Activated T-helper 1 cell treated with Interleukin-2 at 50 U/mL for 16 hours (primary cell): ENCODE results near the gene ANAPC2.

Experiments used
- DNase-seq: peaks from one replicate; pipeline ENCODE4 v3.0.0-alpha.2; 2020; ENCODE audit warnings: low read depth

ANAPC2 gene

DNA sequence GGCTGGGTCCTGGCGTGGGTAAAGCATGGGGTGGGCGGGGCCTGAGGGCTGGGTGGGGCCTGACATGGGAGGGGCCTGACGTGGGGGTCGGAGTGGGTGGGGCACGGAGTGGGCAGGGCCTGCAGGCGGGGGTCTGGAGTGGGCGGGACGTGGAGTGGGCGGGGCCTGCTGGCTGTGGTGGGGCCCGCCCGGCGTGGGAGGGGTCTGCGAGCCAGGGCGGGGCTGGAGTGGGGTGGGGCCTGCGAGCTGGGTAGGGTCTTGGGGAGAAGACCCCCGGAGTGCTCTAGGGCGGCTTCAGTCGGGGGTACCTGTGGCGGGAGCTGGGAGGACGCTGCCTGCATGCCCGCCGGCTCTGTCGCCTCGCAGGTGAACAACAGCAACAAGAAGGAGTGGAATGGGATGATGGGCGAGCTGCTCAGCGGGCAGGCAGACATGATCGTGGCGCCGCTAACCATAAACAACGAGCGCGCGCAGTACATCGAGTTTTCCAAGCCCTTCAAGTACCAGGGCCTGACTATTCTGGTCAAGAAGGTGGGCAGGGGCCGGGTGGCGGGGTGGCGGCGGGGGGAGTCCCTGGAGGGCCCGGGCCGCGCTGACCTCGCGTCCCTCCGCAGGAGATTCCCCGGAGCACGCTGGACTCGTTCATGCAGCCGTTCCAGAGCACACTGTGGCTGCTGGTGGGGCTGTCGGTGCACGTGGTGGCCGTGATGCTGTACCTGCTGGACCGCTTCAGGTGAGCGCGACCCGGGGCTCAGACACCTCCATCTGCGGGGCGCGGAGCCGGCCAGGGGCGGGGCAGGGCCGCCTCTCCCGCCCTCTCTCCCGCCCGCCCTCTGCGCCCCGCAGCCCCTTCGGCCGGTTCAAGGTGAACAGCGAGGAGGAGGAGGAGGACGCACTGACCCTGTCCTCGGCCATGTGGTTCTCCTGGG, 26.5 kb downstream of the ANAPC2 start:
- DNase-seq: no peak

- DNase-seq: no peak
Observed at GRCh38 chr9:137160716-137161557, 27.4 kb downstream of the ANAPC2 start.

GRCh38 chr9:137160054-137160425, 28.3 kb downstream of the ANAPC2 start:
- no peak for DNase-seq

GRCh38 chr9:137159105-137160053, 29.0 kb downstream of the ANAPC2 start:
- DNase-seq: no peak

GRCh38 chr9:137158625-137159024, 29.7 kb downstream of the ANAPC2 start:
- no peak for DNase-seq

GRCh38 chr9:137157618-137158415, 30.5 kb downstream of the ANAPC2 start:
- no peak for DNase-seq

DNA sequence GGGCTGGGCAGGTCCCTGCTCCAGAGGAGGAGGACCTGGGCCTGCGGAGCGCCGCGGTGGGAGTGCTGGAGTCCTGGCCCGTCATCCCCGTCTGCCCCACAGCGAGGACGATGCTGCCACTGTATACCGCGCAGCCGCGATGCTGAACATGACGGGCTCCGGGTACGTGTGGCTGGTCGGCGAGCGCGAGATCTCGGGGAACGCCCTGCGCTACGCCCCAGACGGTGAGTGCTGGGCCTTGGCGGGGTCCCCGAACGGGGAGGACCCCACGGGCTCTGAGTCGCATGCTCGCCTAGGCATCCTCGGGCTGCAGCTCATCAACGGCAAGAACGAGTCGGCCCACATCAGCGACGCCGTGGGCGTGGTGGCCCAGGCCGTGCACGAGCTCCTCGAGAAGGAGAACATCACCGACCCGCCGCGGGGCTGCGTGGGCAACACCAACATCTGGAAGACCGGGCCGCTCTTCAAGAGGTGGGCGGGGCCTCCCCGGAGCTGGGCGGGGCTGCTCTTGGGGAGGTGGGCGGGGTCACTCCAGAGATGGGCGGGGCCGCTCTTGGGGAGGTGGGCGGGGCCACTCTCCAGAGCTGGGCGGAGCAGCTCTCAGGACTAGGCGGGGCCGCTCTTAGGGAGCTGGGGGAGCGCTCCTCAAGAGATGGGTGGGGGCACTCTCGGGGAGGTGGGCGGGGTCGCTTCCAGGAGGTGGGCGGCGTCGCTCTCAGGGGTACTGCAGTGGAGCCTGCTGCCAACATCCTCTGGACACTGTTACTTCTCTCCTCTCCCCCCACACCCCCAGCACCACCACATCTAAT, 31.6 kb downstream of the ANAPC2 start:
- peak; percentile 36 for DNase-seq

DNA sequence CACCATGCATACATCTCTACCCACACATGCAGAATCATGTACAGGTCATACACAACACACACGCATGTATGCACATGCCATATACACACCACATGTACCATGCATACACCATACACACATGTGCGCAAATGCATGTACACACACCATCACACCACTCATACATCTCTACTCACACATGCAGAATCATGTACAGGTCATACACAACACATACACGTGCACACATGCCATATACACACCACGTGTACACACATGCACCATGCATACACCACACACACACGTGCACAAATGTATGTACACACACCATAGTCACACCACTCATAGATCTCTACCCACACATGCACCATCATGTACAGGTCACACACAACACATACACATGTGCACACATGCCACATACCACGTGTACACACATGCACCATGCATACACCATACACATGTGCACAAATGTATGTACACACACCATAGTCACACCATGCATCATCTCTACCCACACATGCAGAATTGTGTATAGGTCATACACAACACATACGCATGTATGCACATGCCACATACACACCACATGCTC, 35.4 kb downstream of the ANAPC2 start:
- DNase-seq: no peak

GRCh38 chr9:137150617-137151457, 37.5 kb downstream of the ANAPC2 start:
- DNase-seq: no peak

GRCh38 chr9:137149942-137150616, 38.3 kb downstream of the ANAPC2 start:
- DNase-seq: no peak

DNA sequence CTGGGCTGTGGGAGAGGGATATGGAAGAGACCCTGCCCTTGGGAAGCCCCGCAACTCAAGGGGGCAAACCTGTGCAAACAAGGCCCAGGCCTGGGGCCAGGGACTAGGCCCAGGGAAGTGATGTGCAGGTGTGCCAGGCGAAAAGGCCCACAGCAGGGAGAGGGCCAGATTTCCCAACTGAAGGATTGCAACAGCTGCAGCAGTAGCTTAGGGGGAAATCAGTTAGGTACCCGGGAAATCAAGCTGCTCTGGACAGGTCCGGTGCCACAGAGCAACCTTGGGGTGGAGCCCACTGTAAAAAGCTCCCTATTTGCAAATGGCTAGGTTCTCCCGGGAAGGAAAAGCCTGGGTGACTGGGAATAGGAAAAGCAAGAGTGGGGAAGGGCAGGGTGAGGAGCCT, 39.0 kb downstream of the ANAPC2 start:
- DNase-seq: no peak

DNA sequence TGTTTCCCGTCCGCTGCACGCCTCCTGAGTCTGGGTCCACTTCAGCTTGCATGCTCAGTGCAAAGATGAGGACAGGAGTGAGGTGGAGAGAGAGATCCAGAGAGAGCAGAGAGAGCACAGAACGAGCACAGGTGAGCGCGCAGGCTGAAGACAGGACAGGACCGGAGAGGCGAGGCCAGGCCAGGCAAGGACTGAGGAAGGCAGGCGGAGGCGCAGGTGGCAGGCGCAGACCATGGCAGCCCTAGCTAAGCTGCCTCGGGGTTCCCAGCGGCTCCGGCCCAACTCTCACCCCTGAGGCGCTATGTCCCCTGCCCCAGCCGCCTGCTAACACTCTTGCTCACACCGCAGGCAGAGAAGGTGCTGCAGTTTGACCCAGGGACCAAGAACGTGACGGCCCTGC, 39.7 kb downstream of the ANAPC2 start:
- DNase-seq: no peak

- DNase-seq: no peak
Observed at GRCh38 chr9:137148242-137148641, 40.1 kb downstream of the ANAPC2 start.

GRCh38 chr9:137147793-137148160, 40.6 kb downstream of the ANAPC2 start:
- no peak for DNase-seq

GRCh38 chr9:137147091-137147792, 41.1 kb downstream of the ANAPC2 start:
- DNase-seq: no peak

GRCh38 chr9:137146527-137146918, 41.8 kb downstream of the ANAPC2 start:
- no peak for DNase-seq

DNA sequence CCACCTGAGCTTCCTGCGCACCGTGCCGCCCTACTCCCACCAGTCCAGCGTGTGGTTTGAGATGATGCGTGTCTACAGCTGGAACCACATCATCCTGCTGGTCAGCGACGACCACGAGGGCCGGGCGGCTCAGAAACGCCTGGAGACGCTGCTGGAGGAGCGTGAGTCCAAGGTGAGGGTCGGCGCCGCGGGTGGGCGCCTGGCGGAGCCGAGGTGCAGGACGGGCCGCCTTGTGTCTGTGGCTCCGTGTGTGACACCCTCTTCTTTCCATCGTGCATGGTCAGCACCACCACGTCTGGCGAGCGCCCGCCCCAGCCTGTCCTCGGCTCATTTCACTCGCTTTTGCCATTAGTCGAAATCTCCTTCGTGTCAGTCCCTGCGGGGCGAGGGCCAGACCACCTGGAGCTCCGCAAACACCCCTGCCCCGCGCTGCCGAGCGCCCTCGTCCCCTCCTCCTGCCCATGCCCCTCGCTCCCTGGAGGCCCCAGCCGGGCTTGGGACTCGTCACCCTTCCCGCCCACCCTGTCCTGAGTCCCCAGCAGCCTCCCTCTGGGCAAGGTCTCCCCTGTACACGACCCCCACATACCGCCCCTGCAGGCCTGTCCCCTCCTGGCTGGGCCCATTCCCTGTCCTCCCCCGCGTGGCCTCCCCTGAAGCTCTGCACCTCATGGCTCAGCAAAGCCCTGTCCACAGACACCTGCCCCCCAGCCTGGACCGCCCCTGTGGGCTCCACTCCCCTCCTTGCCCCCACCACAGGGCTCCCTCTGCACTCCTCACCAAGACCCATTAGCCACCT, 42.4 kb downstream of the ANAPC2 start:
- DNase-seq: no peak
